ENCODE results near the gene DGKQ. TPM values are rescaled to one million over a fixed set of nuclear protein-coding genes. Genes with fewer than 3 reads are reported as not detected.
A peak's percentile ranks its signal among the peaks of the same experiment; 100 is the strongest.

The DGKQ gene
- total and polyA plus RNA-seq, 2 of the 8 experiments (the other 6 are each of a cell fraction or from before 2014, with no cell fraction given), result 7.3 to 9.7 TPM

- WGBS, 2 experiments (ENCODE audit: extremely low coverage in 1 of 2, insufficient coverage in 1 of 2, insufficient read length in 1 of 2, insufficient replicate concordance in 2 of 2, low coverage in 1 of 2, low lambda C conversion rate in 2 of 2, missing lambda C conversion rate in 1 of 2), result 77% methylated on average over 9 of the region's 9 CpGs; no CpG with 5 or more reads in 1 of the 2 experiments
- no peak overlapping the region for H2AK5ac ChIP-seq (ENCODE audit: low read depth, low read length)
- H2BK5ac ChIP-seq (ENCODE audit: low read depth, low read length), result no peak overlapping the region
- FAIRE-seq (no peak), DNase-seq (ENCODE audit: low read depth in 1 of 2, low spot score in 2 of 2) (no peak)
- peaks cover 3 to 10% (median 8%) of the 10 kb centered on the region in 4 experiments for H3K4me1 ChIP-seq (replicated peaks in 1 of 4; ENCODE audit: control insufficient read depth in 3 of 4, insufficient read depth in 4 of 4, low read length in 3 of 4)
- H4K91ac ChIP-seq (replicated peaks; ENCODE audit: insufficient read length, low read length), result no peak overlapping the region
- H2BK20ac ChIP-seq (ENCODE audit: low read length), result no peak overlapping the region
- H4K20me1 ChIP-seq (replicated peaks in 1 of 2; ENCODE audit: control insufficient read depth in 1 of 2, insufficient read depth in 2 of 2, low read length in 2 of 2), result peaks cover 0 to 2% of the 10 kb centered on the region in 2 experiments
- H3K27me3 ChIP-seq (replicated peaks in 1 of 4; ENCODE audit: control insufficient read depth in 3 of 4, extremely low read depth in 1 of 4, insufficient read depth in 3 of 4, low read length in 3 of 4), result peaks cover 0 to 11% (median 6%) of the 10 kb centered on the region in 4 experiments; a peak in 4 of 7 replicates
- ChIA-PET CTCF (ENCODE audit: partially characterized antibody) (interaction anchor here (1.0 kb wide), 1 partner anchor 17 kb away, joined by 3 read pairs; no protein-coding TSS in a partner anchor), POLR2A (ENCODE audit: partially characterized antibody) (interaction anchor here (1.7 kb wide), 1 partner anchor 14 kb away, joined by 4 read pairs; the partner anchor contains the start of genes GAK and TMEM175)
- peak overlapping the region; percentile 68; the same call in 1 of the 2 replicates for H2BK12ac ChIP-seq (ENCODE audit: low read depth, low read length)
- H3K9me3 ChIP-seq (ENCODE audit: insufficient read depth in 2 of 2, low read depth in 1 of 2, low read length in 1 of 2), result no peaks in the 10 kb centered on the region
- no peak overlapping the region for H3K27ac ChIP-seq (ENCODE audit: low read depth, low read length)
- H2BK15ac ChIP-seq (ENCODE audit: low read length), result no peak overlapping the region; the same call in 1 of the 2 replicates
- H3K36me3 ChIP-seq (ENCODE audit: control insufficient read depth in 2 of 4, insufficient read depth in 4 of 4, low read length in 3 of 4), result no peaks in the 10 kb centered on the region
- H3K79me1 ChIP-seq (ENCODE audit: low read depth, low read length), result no peaks in the 10 kb centered on the region
- no peak overlapping the region for H3K9ac ChIP-seq (replicated peaks in 1 of 4; ENCODE audit: extremely low read depth in 1 of 4, low read depth in 3 of 4, low read length in 3 of 4)
- no peak overlapping the region for H3K4ac ChIP-seq (replicated peaks; ENCODE audit: insufficient read length, low read depth, low read length)
- H3K4me3 ChIP-seq (ENCODE audit: extremely low read depth in 1 of 4, insufficient read depth in 2 of 4, low read depth in 3 of 4, low read length in 4 of 4), result 0 out of 8 replicates have a peak overlapping the region, but pooled peaks of 1 of the 4 experiments have one; percentile 51
- no peak overlapping the region; the same call in none of the 2 replicates for H3K18ac ChIP-seq (ENCODE audit: extremely low read depth, low read length)
- H3K56ac ChIP-seq (replicated peaks; ENCODE audit: insufficient read length, low read depth, low read length), result no peak overlapping the region
- no peak overlapping the region for H3K23ac ChIP-seq (ENCODE audit: insufficient read length)
- no peak overlapping the region for H2BK120ac ChIP-seq (replicated peaks; ENCODE audit: low read depth, low read length)
- H3K14ac ChIP-seq (ENCODE audit: insufficient read length), result no peak overlapping the region
- H4K8ac ChIP-seq (ENCODE audit: extremely low read depth, insufficient read depth, low read length), result no peak overlapping the region
- H3K79me2 ChIP-seq (ENCODE audit: control insufficient read depth in 1 of 2, insufficient read depth in 2 of 2, low read length in 2 of 2), result no peaks in the 10 kb centered on the region
- H2AFZ ChIP-seq (ENCODE audit: low read length), result no peak overlapping the region
- TF ChIP-seq POU5F1 (IDR thresholded peaks at IDR 0.05; ENCODE audit: low read depth, low read length), result no peak
- H3K23me2 ChIP-seq (ENCODE audit: low read depth, low read length), result peaks cover 6% of the 10 kb centered on the region; the same call in 1 of the 2 replicates
- peak overlapping the region; percentile 69 to 83; a peak in 3 of 4 replicates for H3K4me2 ChIP-seq (ENCODE audit: insufficient read depth in 1 of 2, low read depth in 2 of 2, low read length in 2 of 2)
- no peak overlapping the region for H4K5ac ChIP-seq (ENCODE audit: insufficient read length, low read depth, low read length)
Measured at GRCh38 chr4:946103-946450, 27.3 kb downstream of the DGKQ start.

All from H1 (cell line).